Measurements from ENCODE around the gene HNF4A. TPM values are rescaled to one million over a fixed set of nuclear protein-coding genes. Genes with fewer than 3 reads are reported as not detected.

The HNF4A gene
- total RNA-seq, 6 experiments from 2014 or later: not detected

GRCh38 chr20:44426879-44427790 is 71.6 kb downstream of the HNF4A start:
- peaks cover 4% of the 10 kb centered on the region for H3K4me1 Mint-ChIP-seq (ENCODE audit: low read depth)
- H3K36me3 Mint-ChIP-seq (ENCODE audit: low read depth): no peaks in the 10 kb centered on the region
- TF ChIP-seq CTCF (IDR thresholded peaks at IDR 0.05): no peak
- H3K9me3 Mint-ChIP-seq: no peaks in the 10 kb centered on the region
- no peak overlapping the region for H3K27ac Mint-ChIP-seq
- H3K4me3 Mint-ChIP-seq: no peak overlapping the region
- H3K27me3 Mint-ChIP-seq (ENCODE audit: insufficient read depth): peaks cover 27% of the 10 kb centered on the region
- no peak for DNase-seq

GRCh38 chr20:44427804-44428173 is 72.3 kb downstream of the HNF4A start:
- H3K36me3 Mint-ChIP-seq (ENCODE audit: low read depth): no peaks in the 10 kb centered on the region
- H3K4me1 Mint-ChIP-seq (ENCODE audit: low read depth): no peaks in the 10 kb centered on the region
- no peak overlapping the region for H3K4me3 Mint-ChIP-seq
- no peak overlapping the region for H3K27ac Mint-ChIP-seq
- no peak for DNase-seq
- no peaks in the 10 kb centered on the region for H3K9me3 Mint-ChIP-seq
- H3K27me3 Mint-ChIP-seq (ENCODE audit: insufficient read depth): peaks cover 28% of the 10 kb centered on the region
- TF ChIP-seq CTCF (IDR thresholded peaks at IDR 0.05): no peak

- Mint-ChIP-seq H3K4me1 (ENCODE audit: low read depth) (no peaks in the 10 kb centered on the region), H3K36me3 (ENCODE audit: low read depth) (no peaks in the 10 kb centered on the region), H3K9me3 (no peaks in the 10 kb centered on the region), H3K4me3 (no peak overlapping the region), H3K27ac (no peak overlapping the region), H3K27me3 (ENCODE audit: insufficient read depth) (peaks cover 30% of the 10 kb centered on the region)
- TF ChIP-seq CTCF (IDR thresholded peaks at IDR 0.05): no peak
- no peak for DNase-seq
These were observed 72.9 kb downstream of the HNF4A start for GRCh38 chr20:44428174-44429016.

DNA sequence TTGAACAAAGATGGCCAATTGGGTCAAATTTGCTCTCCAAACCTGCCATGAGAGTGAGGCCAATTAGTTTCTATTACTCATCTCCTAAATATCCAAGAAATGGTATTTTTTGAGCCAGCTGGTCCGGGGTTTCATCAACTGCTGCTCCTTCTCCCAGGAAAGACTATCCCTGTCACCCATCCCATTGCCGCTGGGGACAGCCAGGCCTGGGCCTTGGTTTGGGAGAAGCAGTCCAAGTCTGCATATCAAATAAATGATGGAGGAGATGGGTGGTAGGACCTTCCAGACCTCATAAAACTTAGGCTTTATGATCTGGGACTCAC is 73.5 kb downstream of the HNF4A start:
- Mint-ChIP-seq H3K4me1 (ENCODE audit: low read depth) (no peaks in the 10 kb centered on the region), H3K4me3 (no peak overlapping the region), H3K27ac (no peak overlapping the region), H3K27me3 (ENCODE audit: insufficient read depth) (peaks cover 33% of the 10 kb centered on the region), H3K36me3 (ENCODE audit: low read depth) (no peaks in the 10 kb centered on the region), H3K9me3 (no peaks in the 10 kb centered on the region)
- TF ChIP-seq CTCF (IDR thresholded peaks at IDR 0.05): no peak
- no peak for DNase-seq

DNA sequence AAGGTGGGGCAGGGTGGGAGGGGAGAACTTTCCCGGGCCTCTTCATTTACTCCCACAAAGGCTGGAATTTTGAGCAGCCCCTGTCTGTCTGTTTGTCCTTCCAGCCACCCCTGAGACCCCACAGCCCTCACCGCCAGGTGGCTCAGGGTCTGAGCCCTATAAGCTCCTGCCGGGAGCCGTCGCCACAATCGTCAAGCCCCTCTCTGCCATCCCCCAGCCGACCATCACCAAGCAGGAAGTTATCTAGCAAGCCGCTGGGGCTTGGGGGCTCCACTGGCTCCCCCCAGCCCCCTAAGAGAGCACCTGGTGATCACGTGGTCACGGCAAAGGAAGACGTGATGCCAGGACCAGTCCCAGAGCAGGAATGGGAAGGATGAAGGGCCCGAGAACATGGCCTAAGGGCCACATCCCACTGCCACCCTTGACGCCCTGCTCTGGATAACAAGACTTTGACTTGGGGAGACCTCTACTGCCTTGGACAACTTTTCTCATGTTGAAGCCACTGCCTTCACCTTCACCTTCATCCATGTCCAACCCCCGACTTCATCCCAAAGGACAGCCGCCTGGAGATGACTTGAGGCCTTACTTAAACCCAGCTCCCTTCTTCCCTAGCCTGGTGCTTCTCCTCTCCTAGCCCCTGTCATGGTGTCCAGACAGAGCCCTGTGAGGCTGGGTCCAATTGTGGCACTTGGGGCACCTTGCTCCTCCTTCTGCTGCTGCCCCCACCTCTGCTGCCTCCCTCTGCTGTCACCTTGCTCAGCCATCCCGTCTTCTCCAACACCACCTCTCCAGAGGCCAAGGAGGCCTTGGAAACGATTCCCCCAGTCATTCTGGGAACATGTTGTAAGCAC is 74.1 kb downstream of the HNF4A start:
- Mint-ChIP-seq H3K27ac (no peak overlapping the region), H3K36me3 (ENCODE audit: low read depth) (no peaks in the 10 kb centered on the region), H3K4me3 (no peak overlapping the region), H3K9me3 (no peaks in the 10 kb centered on the region), H3K4me1 (ENCODE audit: low read depth) (no peaks in the 10 kb centered on the region), H3K27me3 (ENCODE audit: insufficient read depth) (peaks cover 38% of the 10 kb centered on the region)
- no peak for DNase-seq
- no peak for TF ChIP-seq CTCF (IDR thresholded peaks at IDR 0.05)
